Common myeloid progenitor, CD34-positive (primary cell): ENCODE results near the gene MIPOL1.

Experiments
- CTCF ChIA-PET: fragments of 350-600 bp; sonication (Branson Sonifier 250); formaldehyde crosslinking; loops from one replicate; lab custom pipeline; 2021; ENCODE audit warnings: antibody characterized with exemption; lab: Charles Lee
- POLR2A ChIA-PET: fragments of 350-600 bp; sonication (Branson Sonifier 250); formaldehyde crosslinking; loops from one replicate; lab custom pipeline; 2021; ENCODE audit warnings: antibody characterized with exemption; lab: Charles Lee
- DNase-seq, 3 donors: peaks; one replicate each; pipeline versions ENCODE4 v3.0.0 to v3.0.0-alpha.2; 2013
- H3K27ac ChIP-seq, 2 experiments: 1 replicate in 1 of 2; 2 replicates in 1 of 2; pipeline ENCODE4 v1.7.0; 2013; ENCODE audit warnings: inconsistent platforms in 2 of 2, low read length in 2 of 2, mild to moderate bottlenecking in 2 of 2, low read depth in 1 of 2, moderate library complexity in 1 of 2; ENCODE audit not compliant: severe bottlenecking in 2 of 2, insufficient read depth in 1 of 2, poor library complexity in 1 of 2
- H3K27me3 ChIP-seq, 5 experiments: replicated peaks in 2 of 5; 1 replicate in 3 of 5; 2 replicates in 2 of 5; pipeline versions ENCODE4 v1.6.1 to v1.7.0; 2013; ENCODE audit warnings: low read length in 4 of 5, mild to moderate bottlenecking in 2 of 5, moderate library complexity in 2 of 5, inconsistent platforms in 1 of 5; ENCODE audit not compliant: insufficient read depth in 5 of 5, control insufficient read depth in 4 of 5
- H3K36me3 ChIP-seq, 4 experiments: 1 replicate in 2 of 4; 2 replicates in 2 of 4; pipeline versions ENCODE4 v1.6.1 to v1.7.0; 2013; ENCODE audit warnings: low read length in 3 of 4, control low read depth in 1 of 4, mild to moderate bottlenecking in 1 of 4; ENCODE audit not compliant: control insufficient read depth in 4 of 4, insufficient read depth in 4 of 4
- H3K4me1 ChIP-seq, 4 experiments: 1 replicate in 3 of 4; 2 replicates in 1 of 4; pipeline versions ENCODE4 v1.6.1 to v1.7.1; 2013; ENCODE audit warnings: low read length in 3 of 4, mild to moderate bottlenecking in 3 of 4, control low read depth in 1 of 4, inconsistent platforms in 1 of 4, moderate library complexity in 1 of 4; ENCODE audit not compliant: control insufficient read depth in 4 of 4, insufficient read depth in 4 of 4; ENCODE audit errors: control extremely low read depth in 1 of 4
- H3K4me3 ChIP-seq, 7 experiments: 1 replicate in 4 of 7; 2 replicates in 3 of 7; pipeline versions ENCODE4 v1.5.1 to v1.7.0; 2013; ENCODE audit warnings: mild to moderate bottlenecking in 7 of 7, low read length in 6 of 7, moderate library complexity in 6 of 7, inconsistent platforms in 2 of 7, low read depth in 2 of 7, control low read depth in 1 of 7; ENCODE audit not compliant: insufficient read depth in 4 of 7, control insufficient read depth in 1 of 7; ENCODE audit errors: extremely low read depth in 1 of 7
- H3K9me3 ChIP-seq, 5 experiments: 1 replicate in 4 of 5; 2 replicates in 1 of 5; pipeline versions ENCODE4 v1.6.1 to v1.7.1; 2013; ENCODE audit warnings: low read length in 4 of 5, mild to moderate bottlenecking in 2 of 5, inconsistent platforms in 1 of 5, low read depth in 1 of 5, moderate library complexity in 1 of 5; ENCODE audit not compliant: control insufficient read depth in 4 of 5, insufficient read depth in 2 of 5; ENCODE audit errors: control extremely low read depth in 1 of 5
- WGBS: methylation state at CpG from one replicate; pipeline ENCODE4 v1.1.5; 2013; ENCODE audit not compliant: insufficient coverage; 5-methylcytosine and 5-hydroxymethylcytosine counted together

Gene MIPOL1

DNA sequence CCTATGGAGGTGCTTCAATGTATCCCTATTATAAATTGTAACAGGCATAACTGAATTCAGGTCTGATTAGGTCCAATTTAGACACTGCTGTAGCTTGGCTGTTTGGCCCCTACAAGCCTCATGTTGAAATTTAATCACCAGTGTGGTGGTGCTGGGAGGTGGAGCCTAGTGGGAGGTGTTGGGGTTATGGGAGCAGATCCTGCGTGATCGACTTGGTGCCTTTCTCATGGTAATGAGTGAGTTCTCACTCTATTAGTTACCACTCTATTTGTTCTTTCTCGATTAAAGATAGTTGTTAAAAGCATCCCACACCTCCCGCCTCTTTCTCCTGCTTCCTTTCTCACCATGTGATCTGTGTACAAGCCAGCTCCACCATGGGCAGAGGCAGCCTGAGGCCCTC is 275.2 kb downstream of the MIPOL1 start:
- WGBS, result 80% methylated on average over 2 of the region's 4 CpGs
- DNase-seq, result no peak

GRCh38 chr14:37474191-37474590 is 276.5 kb downstream of the MIPOL1 start:
- ChIA-PET POLR2A (no interaction called here), CTCF (no interaction called here)
- DNase-seq, result no peak
- peaks cover 0 to 3% (median 1%) of the 10 kb centered on the region in 5 experiments for H3K9me3 ChIP-seq
- 97% methylated on average over 5 of the region's 6 CpGs for whole genome bisulfite sequencing
- no peaks in the 10 kb centered on the region for H3K27me3 ChIP-seq
- no peak overlapping the region for H3K27ac ChIP-seq
- H3K4me1 ChIP-seq, result no peaks in the 10 kb centered on the region
- no peak overlapping the region for H3K4me3 ChIP-seq
- H3K36me3 ChIP-seq, result peaks cover 0 to 2% (median 0%) of the 10 kb centered on the region in 4 experiments

More for the DNA sequence above, 275.2 kb downstream of the MIPOL1 start:
- H3K27ac ChIP-seq, result no peak overlapping the region
- H3K4me3 ChIP-seq, result no peak overlapping the region
- peaks cover 0 to 3% (median 1%) of the 10 kb centered on the region in 5 experiments for H3K9me3 ChIP-seq
- H3K4me1 ChIP-seq, result no peaks in the 10 kb centered on the region
- POLR2A ChIA-PET, result no interaction called here
- H3K36me3 ChIP-seq, result peaks cover 0 to 2% (median 0%) of the 10 kb centered on the region in 4 experiments
- H3K27me3 ChIP-seq, result no peaks in the 10 kb centered on the region
- CTCF ChIA-PET, result no interaction called here

GRCh38 chr14:37480446-37481290 is 282.9 kb downstream of the MIPOL1 start:
- H3K4me3 ChIP-seq, result no peak overlapping the region
- H3K9me3 ChIP-seq, result peaks cover 0 to 4% (median 0%) of the 10 kb centered on the region in 5 experiments
- no peaks in the 10 kb centered on the region for H3K4me1 ChIP-seq
- 94% methylated on average over 3 of the region's 3 CpGs for WGBS
- no peaks in the 10 kb centered on the region for H3K27me3 ChIP-seq
- H3K27ac ChIP-seq, result no peak overlapping the region
- ChIA-PET POLR2A (no interaction called here), CTCF (no interaction called here)
- H3K36me3 ChIP-seq, result no peaks in the 10 kb centered on the region
- no peak for DNase-seq

DNA sequence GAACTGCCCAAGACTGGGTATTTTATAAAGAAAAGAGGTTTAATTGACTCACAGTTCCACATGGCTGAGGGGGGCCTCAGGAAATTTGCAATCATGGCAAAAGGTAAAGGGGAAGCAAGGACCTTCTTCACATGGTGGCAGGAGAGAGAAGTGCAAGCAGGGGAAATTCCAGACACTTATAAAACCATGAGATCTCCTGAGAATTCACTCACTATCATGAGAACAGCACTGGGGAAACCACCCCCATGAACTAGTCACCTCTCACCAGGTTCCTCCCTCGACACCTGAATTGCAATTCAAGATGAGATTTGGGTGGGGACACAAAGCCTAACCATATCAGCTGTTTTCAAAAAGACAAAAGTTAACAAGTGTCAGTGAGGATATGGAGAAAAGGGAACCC is 284.7 kb downstream of the MIPOL1 start:
- DNase-seq, result no peak
- POLR2A ChIA-PET, result no interaction called here
- Histone ChIP-seq H3K9me3 (peaks cover 0 to 4% (median 0%) of the 10 kb centered on the region in 5 experiments), H3K36me3 (no peaks in the 10 kb centered on the region), H3K27ac (no peak overlapping the region), H3K27me3 (no peaks in the 10 kb centered on the region), H3K4me3 (no peak overlapping the region), H3K4me1 (no peaks in the 10 kb centered on the region)
- no CpG with 5 or more reads among the region's 1 CpG for WGBS
- CTCF ChIA-PET, result no interaction called here

DNA sequence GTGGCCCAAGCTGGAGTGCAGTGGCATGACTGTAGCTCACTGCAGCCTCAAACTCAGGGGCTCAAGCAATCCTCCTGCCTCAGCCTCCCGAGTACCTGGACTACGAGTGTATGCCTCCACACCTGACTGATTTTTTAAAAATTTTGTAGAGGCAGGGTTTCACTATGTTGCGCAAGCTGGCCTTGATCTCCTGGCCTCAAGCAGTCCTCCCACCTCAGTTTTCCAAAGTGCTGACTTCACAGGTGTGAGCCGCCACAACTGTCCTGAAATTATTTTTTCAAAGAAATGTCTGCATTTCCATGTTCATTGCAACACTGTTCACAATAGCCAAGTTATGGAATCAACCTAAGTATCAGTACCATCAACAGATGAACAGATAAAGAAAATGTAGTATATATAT is 285.9 kb downstream of the MIPOL1 start:
- Histone ChIP-seq H3K36me3 (no peaks in the 10 kb centered on the region), H3K4me1 (no peaks in the 10 kb centered on the region), H3K27ac (no peak overlapping the region), H3K27me3 (no peaks in the 10 kb centered on the region), H3K4me3 (no peak overlapping the region), H3K9me3 (peaks cover 0 to 2% (median 0%) of the 10 kb centered on the region in 5 experiments)
- POLR2A ChIA-PET, result no interaction called here
- CTCF ChIA-PET, result no interaction called here
- no peak for DNase-seq
- WGBS, result 100% methylated on average over 4 of the region's 4 CpGs

GRCh38 chr14:37490607-37491006 is 292.9 kb downstream of the MIPOL1 start:
- H3K4me1 ChIP-seq, result no peaks in the 10 kb centered on the region
- 100% methylated on average over 3 of the region's 3 CpGs for WGBS
- H3K9me3 ChIP-seq, result peaks cover 0 to 7% (median 0%) of the 10 kb centered on the region in 5 experiments
- DNase-seq, result no peak
- no peak overlapping the region for H3K27ac ChIP-seq
- H3K36me3 ChIP-seq, result no peaks in the 10 kb centered on the region
- no peaks in the 10 kb centered on the region for H3K27me3 ChIP-seq
- H3K4me3 ChIP-seq, result no peak overlapping the region
- CTCF ChIA-PET, result no interaction called here
- POLR2A ChIA-PET, result no interaction called here

DNA sequence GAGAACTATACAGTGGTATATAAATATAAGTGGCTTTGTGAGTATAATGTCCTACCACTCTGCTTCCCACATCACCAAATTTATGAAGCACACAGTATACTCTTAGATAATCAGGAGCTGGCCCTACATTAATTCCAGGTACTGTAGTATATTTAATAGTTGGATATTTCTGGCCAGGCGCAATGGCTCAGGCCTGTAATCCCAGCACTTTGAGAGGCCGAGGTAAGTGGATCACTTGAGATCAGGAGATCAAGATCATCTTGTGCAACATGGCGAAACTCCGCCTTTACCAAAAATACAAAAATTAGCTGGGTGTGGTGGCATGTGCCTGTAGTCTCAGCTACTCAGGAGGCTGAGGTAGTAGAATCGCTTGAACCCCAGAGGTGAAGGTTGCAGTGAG is 293.3 kb downstream of the MIPOL1 start:
- WGBS, result 100% methylated on average over 1 of the region's 5 CpGs
- Histone ChIP-seq H3K36me3 (no peaks in the 10 kb centered on the region), H3K27ac (no peak overlapping the region), H3K4me1 (no peaks in the 10 kb centered on the region), H3K4me3 (no peak overlapping the region), H3K9me3 (peaks cover 0 to 7% (median 0%) of the 10 kb centered on the region in 5 experiments), H3K27me3 (no peaks in the 10 kb centered on the region)
- no peak for DNase-seq
- CTCF ChIA-PET, result no interaction called here
- POLR2A ChIA-PET, result no interaction called here
